Fibroblast of lung (primary cell): ENCODE measurements around the gene GPC6. TPM values are rescaled to one million over a fixed set of nuclear protein-coding genes. Genes with fewer than 3 reads are reported as not detected.
A peak's percentile ranks its signal among the peaks of the same experiment; 100 is the strongest.

Experiments
- DNase-seq, 2 donors: peaks; one replicate each; pipeline versions ENCODE4 v3.0.0 to v3.0.0-alpha.2; 2010; ENCODE audit warnings: low read depth in 2 of 2
- H2AFZ ChIP-seq: 2 replicates; pipeline ENCODE4 v1.5.1; 2012; ENCODE audit warnings: low read length, control low read depth, inconsistent platforms
- H3K27ac ChIP-seq: 2 replicates; pipeline ENCODE4 v1.5.1; 2011; ENCODE audit warnings: low read length, control low read depth; ENCODE audit not compliant: insufficient read depth
- H3K27me3 ChIP-seq: 2 replicates; pipeline ENCODE4 v1.5.1; 2011; ENCODE audit warnings: mild to moderate bottlenecking, low read length; ENCODE audit not compliant: control insufficient read depth, insufficient read depth
- H3K36me3 ChIP-seq: 2 replicates; pipeline ENCODE4 v1.5.1; 2011; ENCODE audit warnings: low read length; ENCODE audit not compliant: control insufficient read depth, insufficient read depth
- H3K4me1 ChIP-seq: 2 replicates; pipeline ENCODE4 v1.5.1; 2011; ENCODE audit warnings: low read length; ENCODE audit not compliant: control insufficient read depth, insufficient read depth; ENCODE audit errors: extremely low read depth
- H3K4me2 ChIP-seq: 2 replicates; pipeline ENCODE4 v1.5.1; 2011; ENCODE audit warnings: low read length, control low read depth; ENCODE audit not compliant: insufficient read depth; ENCODE audit errors: extremely low read depth
- H3K4me3 ChIP-seq, 4 experiments: fragments of 200-600 bp in 1 of 4; sonication (generic) in 1 of 4; replicated peaks in 1 of 4; 2 replicates each; pipeline ENCODE4 v1.5.1; 2011 to 2016; ENCODE audit warnings: low read length in 4 of 4, low read depth in 3 of 4, mild to moderate bottlenecking in 3 of 4, control low read depth in 2 of 4, inconsistent platforms in 1 of 4, mixed read lengths in 1 of 4; ENCODE audit not compliant: insufficient read depth in 1 of 4; ENCODE audit errors: control extremely low read depth in 1 of 4
- H3K79me2 ChIP-seq: 2 replicates; pipeline ENCODE4 v1.5.1; 2012; ENCODE audit warnings: mild to moderate bottlenecking, low read length, inconsistent platforms; ENCODE audit not compliant: control insufficient read depth, insufficient read depth
- H3K9ac ChIP-seq: 2 replicates; pipeline ENCODE4 v1.5.1; 2011; ENCODE audit warnings: mild to moderate bottlenecking, low read length, control low read depth; ENCODE audit not compliant: insufficient read depth
- H3K9me3 ChIP-seq: 2 replicates; pipeline ENCODE4 v1.5.1; 2012; ENCODE audit warnings: low read depth, low read length; ENCODE audit not compliant: control insufficient read depth, insufficient read depth
- H4K20me1 ChIP-seq: 2 replicates; pipeline ENCODE4 v1.5.1; 2011; ENCODE audit warnings: low read length; ENCODE audit not compliant: control insufficient read depth, insufficient read depth; ENCODE audit errors: extremely low read depth
- CTCF ChIP-seq, 2 donors: IDR thresholded peaks in 1 of 2; conservative IDR thresholded peaks in 1 of 2; 1 replicate in 1 of 2; 2 replicates in 1 of 2; pipeline ENCODE4 v1.5.1; 2011 to 2012; ENCODE audit warnings: low read length in 2 of 2, control low read depth in 1 of 2, inconsistent platforms in 1 of 2, low read depth in 1 of 2, mild to moderate bottlenecking in 1 of 2
- EZH2 ChIP-seq: IDR thresholded peaks from 2 replicates; pipeline ENCODE4 v1.5.1; 2012; ENCODE audit warnings: low read length, control low read depth, mild to moderate bottlenecking; ENCODE audit errors: missing control alignments
- polyA plus RNA-seq, 2 donors: library from polyadenylated mRNA; depleted of rRNA in 1 of 2; stranded (reverse) in 1 of 2; unstranded in 1 of 2; fragments of >200 nt; gene quantifications; 2 replicates each; pipeline ENCODE4 v1.2.1, GENCODE V29; 2011 to 2012; ENCODE audit warnings: missing spikeins in 1 of 2
- total RNA-seq: library from RNA; depleted of rRNA; stranded (reverse); fragments of >200 nt; gene quantifications from 2 replicates; pipeline ENCODE4 v1.2.1, GENCODE V29; 2014

GPC6 gene
- total and polyA plus RNA-seq, 2 donors (not counting 1 experiment from before 2014, with no cell fraction given), result 11.2 to 33.7 TPM

GRCh38 chr13:93925990-93926389, 699.4 kb downstream of the GPC6 start:
- Histone ChIP-seq H3K27me3 (no peaks in the 10 kb centered on the region), H3K4me2 (no peak overlapping the region), H3K4me1 (no peaks in the 10 kb centered on the region), H3K79me2 (no peaks in the 10 kb centered on the region), H3K4me3 (no peak overlapping the region), H3K9me3 (no peaks in the 10 kb centered on the region), H4K20me1 (no peaks in the 10 kb centered on the region), H3K9ac (no peak overlapping the region), H3K27ac (no peak overlapping the region), H2AFZ (no peak overlapping the region), H3K36me3 (no peaks in the 10 kb centered on the region)
- no peak for DNase-seq
- TF ChIP-seq EZH2, result no peak
- no peak for TF ChIP-seq CTCF (conservative IDR thresholded peaks at IDR 0.05 in 1 of 2, IDR thresholded peaks at IDR 0.05 in 1 of 2; ENCODE audit: low read depth in 1 of 2, low read length in 2 of 2)

DNA sequence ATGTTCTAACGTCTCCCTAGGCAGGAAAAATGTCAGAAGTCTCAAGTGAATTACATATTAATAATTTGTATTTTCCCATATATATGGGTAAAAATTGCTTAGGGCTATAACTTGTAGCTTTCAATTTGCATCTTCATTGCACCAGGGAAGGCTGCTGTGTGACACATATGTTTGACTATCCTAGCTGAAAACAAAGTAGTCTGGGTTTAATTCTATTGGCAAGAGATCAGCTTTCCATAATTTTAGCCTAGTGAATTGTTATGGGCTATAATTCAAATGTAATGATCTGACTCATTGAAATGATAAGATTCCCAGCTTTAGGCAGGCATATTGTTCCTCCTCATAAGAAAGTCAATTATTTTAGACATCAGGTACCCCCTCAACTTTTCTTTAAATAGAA, 699.8 kb downstream of the GPC6 start:
- Histone ChIP-seq H3K4me1 (no peaks in the 10 kb centered on the region), H3K4me2 (no peak overlapping the region), H3K79me2 (no peaks in the 10 kb centered on the region), H3K27me3 (no peaks in the 10 kb centered on the region), H3K36me3 (no peaks in the 10 kb centered on the region), H3K9ac (no peak overlapping the region), H3K9me3 (no peaks in the 10 kb centered on the region), H4K20me1 (no peaks in the 10 kb centered on the region), H3K4me3 (no peak overlapping the region), H2AFZ (no peak overlapping the region), H3K27ac (no peak overlapping the region)
- peak in 1 of 2 donors; percentile 34 for DNase-seq
- no peak for TF ChIP-seq EZH2
- no peak for TF ChIP-seq CTCF (conservative IDR thresholded peaks at IDR 0.05 in 1 of 2, IDR thresholded peaks at IDR 0.05 in 1 of 2; ENCODE audit: low read depth in 1 of 2, low read length in 2 of 2)

DNA sequence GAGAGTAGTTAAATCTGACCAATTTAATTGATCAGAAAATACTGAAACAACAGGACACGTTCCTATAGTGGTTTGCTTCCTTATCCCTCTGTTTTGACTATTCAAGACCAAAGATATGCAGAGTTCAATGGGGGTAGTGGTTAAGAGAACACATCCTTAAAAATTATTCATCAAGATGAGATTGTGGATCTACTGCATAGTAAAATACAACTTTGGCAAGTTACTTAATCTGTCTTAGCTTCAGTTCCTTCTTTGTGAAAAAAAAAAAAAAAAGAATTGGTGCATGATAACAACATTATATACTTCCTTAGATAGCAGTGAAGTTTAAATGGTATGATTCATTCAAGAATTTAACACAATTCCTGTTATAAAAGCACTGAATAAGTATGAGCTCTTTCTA, 700.8 kb downstream of the GPC6 start:
- no peak overlapping the region for H2AFZ ChIP-seq
- H3K27me3 ChIP-seq, result no peaks in the 10 kb centered on the region
- DNase-seq, result peak in 1 of 2 donors; percentile 62
- H3K27ac ChIP-seq, result no peak overlapping the region
- H3K36me3 ChIP-seq, result no peaks in the 10 kb centered on the region
- H3K4me2 ChIP-seq, result no peak overlapping the region
- no peaks in the 10 kb centered on the region for H3K4me1 ChIP-seq
- H4K20me1 ChIP-seq, result no peaks in the 10 kb centered on the region
- no peak overlapping the region for H3K9ac ChIP-seq
- TF ChIP-seq EZH2 (no peak), CTCF (conservative IDR thresholded peaks at IDR 0.05 in 1 of 2, IDR thresholded peaks at IDR 0.05 in 1 of 2; ENCODE audit: low read depth in 1 of 2, low read length in 2 of 2) (no peak)
- no peaks in the 10 kb centered on the region for H3K9me3 ChIP-seq
- H3K79me2 ChIP-seq, result no peaks in the 10 kb centered on the region
- no peak overlapping the region for H3K4me3 ChIP-seq
